SK-N-SH (cell line): Measurements from ENCODE around the gene POPDC3. TPM values are rescaled to one million over a fixed set of nuclear protein-coding genes. Genes with fewer than 3 reads are reported as not detected.

ENCODE experiments used
- CTCF ChIA-PET: fragments of 300-600, 350-600 bp; formaldehyde crosslinking; extraction: SDS; loops from one replicate; lab custom pipeline; 2021; lab: Yijun Ruan, JAX
- POLR2A ChIA-PET: fragments of 350-600 bp; sonication (Branson Sonifier 250); formaldehyde crosslinking; extraction: SDS; loops from one replicate; lab custom pipeline; 2020; ENCODE audit warnings: antibody characterized with exemption, inconsistent platforms; lab: Yijun Ruan, JAX
- DNase-seq: peaks from one replicate; pipeline ENCODE4 v3.0.0; 2012
- H2AFZ ChIP-seq: fragments of 200-600 bp; sonication (generic); 2 replicates; pipeline ENCODE4 v1.8.1; 2016; ENCODE audit warnings: antibody characterized with exemption, mild to moderate bottlenecking, low read depth
- H3F3A ChIP-seq: fragments of 200-600 bp; sonication (generic); replicated peaks from 2 replicates; pipeline ENCODE3; 2016; ENCODE audit warnings: antibody characterized with exemption, mild to moderate bottlenecking; ENCODE audit not compliant: insufficient read depth
- H3K27ac ChIP-seq, 2 experiments: fragments of 200-500 bp in 1 of 2; fragments of 200-600 bp in 1 of 2; sonication (Bioruptor generic) in 1 of 2; sonication (generic), shearing (Covaris generic) in 1 of 2; 2 replicates each; pipeline versions ENCODE4 v1.5.1 to v1.6.1; 2014 to 2016; ENCODE audit warnings: low read depth in 2 of 2, inconsistent platforms in 1 of 2, low read length in 1 of 2, mild to moderate bottlenecking in 1 of 2, mixed read lengths in 1 of 2
- H3K27me3 ChIP-seq: fragments of 200-600 bp; sonication (generic), shearing (Covaris generic); 2 replicates; pipeline ENCODE4 v1.6.1; 2016; ENCODE audit warnings: mixed run types; ENCODE audit not compliant: insufficient read depth
- H3K36me3 ChIP-seq, 2 experiments: fragments of 200-500 bp in 1 of 2; fragments of 200-600 bp in 1 of 2; sonication (Bioruptor generic) in 1 of 2; sonication (generic) in 1 of 2; replicated peaks in 1 of 2; 2 replicates each; pipeline versions ENCODE3 to v1.5.1; 2014 to 2016; ENCODE audit warnings: low read length in 1 of 2, mild to moderate bottlenecking in 1 of 2; ENCODE audit not compliant: insufficient read depth in 2 of 2, control insufficient read depth in 1 of 2
- H3K4me1 ChIP-seq, 2 experiments: fragments of 200-500 bp in 1 of 2; fragments of 200-600 bp in 1 of 2; sonication (Bioruptor generic) in 1 of 2; sonication (generic), shearing (Covaris generic) in 1 of 2; 2 replicates each; pipeline versions ENCODE4 v1.5.1 to v1.6.1; 2014 to 2016; ENCODE audit warnings: low read depth in 1 of 2, low read length in 1 of 2, mixed run types in 1 of 2; ENCODE audit not compliant: insufficient read depth in 2 of 2, control insufficient read depth in 1 of 2
- H3K4me2 ChIP-seq: fragments of 200-600 bp; sonication (generic), shearing (Covaris generic); 2 replicates; pipeline ENCODE4 v1.6.1; 2017; ENCODE audit warnings: mixed run types
- H3K4me3 ChIP-seq, 2 experiments: fragments of 200-500 bp in 1 of 2; fragments of 200-600 bp in 1 of 2; sonication (Bioruptor generic) in 1 of 2; sonication (generic), shearing (Covaris generic) in 1 of 2; 2 replicates each; pipeline versions ENCODE4 v1.5.1 to v1.8.1; 2014 to 2016; ENCODE audit warnings: low read depth in 2 of 2, inconsistent platforms in 1 of 2, low read length in 1 of 2, mild to moderate bottlenecking in 1 of 2, mixed read lengths in 1 of 2, moderate library complexity in 1 of 2
- H3K79me2 ChIP-seq: fragments of 200-600 bp; sonication (generic); 2 replicates; pipeline ENCODE4 v1.8.1; 2017; ENCODE audit warnings: mild to moderate bottlenecking; ENCODE audit not compliant: insufficient read depth
- H3K9ac ChIP-seq: fragments of 200-600 bp; sonication (generic); 2 replicates; pipeline ENCODE4 v1.6.1; 2017; ENCODE audit warnings: mixed run types
- H3K9me2 ChIP-seq: fragments of 200-600 bp; sonication (generic); 2 replicates; pipeline ENCODE4 v1.6.1; 2017; ENCODE audit warnings: mixed run types
- H3K9me3 ChIP-seq: fragments of 200-600 bp; sonication (generic); 2 replicates; pipeline ENCODE4 v1.6.1; 2017; ENCODE audit warnings: mixed run types, mild to moderate bottlenecking, moderate library complexity
- H4K20me1 ChIP-seq: fragments of 200-600 bp; sonication (generic); 2 replicates; pipeline ENCODE4 v1.6.1; 2017; ENCODE audit warnings: mild to moderate bottlenecking, mixed run types; ENCODE audit not compliant: insufficient read depth
- CHD2 ChIP-seq: fragments of 150-350 bp; IDR thresholded peaks from 2 replicates; pipeline ENCODE4 v1.6.1; 2018; ENCODE audit warnings: low read length; ENCODE audit not compliant: partially characterized antibody
- ELF1 ChIP-seq: IDR thresholded peaks from 2 replicates; pipeline ENCODE4 v1.4.0; 2012
- FOXJ3 ChIP-seq: sonication (generic); formaldehyde crosslinking; IDR thresholded peaks from 2 replicates; pipeline ENCODE4 v1.5.1; 2020; ENCODE audit warnings: mild to moderate bottlenecking, missing genetic modification reagents
- JUND ChIP-seq: IDR thresholded peaks from 2 replicates; pipeline ENCODE4 v1.4.0; 2012
- MEF2A ChIP-seq: IDR thresholded peaks from 2 replicates; pipeline ENCODE4 v1.4.0; 2012; ENCODE audit warnings: low read depth, borderline replicate concordance
- MXI1 ChIP-seq: IDR thresholded peaks from 2 replicates; pipeline ENCODE4 v1.6.1; 2012; ENCODE audit warnings: mild to moderate bottlenecking, low read depth, low read length, improper control_type of control experiment
- NFIC ChIP-seq: IDR thresholded peaks from 2 replicates; pipeline ENCODE4 v1.4.0; 2012; ENCODE audit warnings: borderline replicate concordance
- NRF1 ChIP-seq: IDR thresholded peaks from 2 replicates; pipeline ENCODE4 v1.6.1; 2012; ENCODE audit warnings: low read depth, mild to moderate bottlenecking, low read length
- RCOR1 ChIP-seq: fragments of 150-350 bp; IDR thresholded peaks from 2 replicates; pipeline ENCODE4 v1.6.1; 2017; ENCODE audit warnings: antibody characterized with exemption, low read length
- RFX5 ChIP-seq: IDR thresholded peaks from 2 replicates; pipeline ENCODE4 v1.6.1; 2012; ENCODE audit warnings: mild to moderate bottlenecking, improper control_type of control experiment, low read length
- SIN3A ChIP-seq: IDR thresholded peaks from 2 replicates; pipeline ENCODE4 v1.6.1; 2012; ENCODE audit warnings: low read depth, mild to moderate bottlenecking, low read length, moderate library complexity, borderline replicate concordance
- TAF1 ChIP-seq: IDR thresholded peaks from 2 replicates; pipeline ENCODE4 v1.6.1; 2012; ENCODE audit warnings: low read depth, mild to moderate bottlenecking, low read length, moderate library complexity, borderline replicate concordance
- TEAD4 ChIP-seq: IDR thresholded peaks from 2 replicates; pipeline ENCODE4 v1.4.0; 2012; ENCODE audit warnings: mild to moderate bottlenecking, borderline replicate concordance; ENCODE audit not compliant: insufficient read depth
- USF1 ChIP-seq: IDR thresholded peaks from 2 replicates; pipeline ENCODE4 v1.4.0; 2012; ENCODE audit warnings: low read depth, borderline replicate concordance
- USF2 ChIP-seq: fragments of 150-350 bp; IDR thresholded peaks from 2 replicates; pipeline ENCODE4 v1.6.1; 2017; ENCODE audit warnings: antibody characterized with exemption, low read length, low read depth, borderline replicate concordance
- YY1 ChIP-seq: IDR thresholded peaks from 2 replicates; pipeline ENCODE4 v1.4.0; 2012; ENCODE audit warnings: low read depth, mild to moderate bottlenecking
- whole genome bisulfite sequencing: methylation state at CpG from one replicate; pipeline ENCODE4 v1.1.6; 2017; ENCODE audit warnings: low lambda C conversion rate; 5-methylcytosine and 5-hydroxymethylcytosine counted together
- polyA plus RNA-seq, 3 experiments: library from polyadenylated mRNA; depleted of rRNA; stranded (reverse); fragments of >200 nt; gene quantifications; 2 replicates each; pipeline ENCODE4 v1.2.3, GENCODE V29; 2012
- TF ChIP-seq, protein P1 (sequence below): IDR thresholded peaks from 2 replicates; pipeline ENCODE4 v1.6.1; 2012; ENCODE audit warnings: mild to moderate bottlenecking, low read depth, low read length, moderate library complexity
- TF ChIP-seq, protein P2 (sequence below): fragments of 200-600 bp; sonication (generic); IDR thresholded peaks from 2 replicates; pipeline ENCODE4 v1.6.1; 2017; ENCODE audit warnings: antibody characterized with exemption, mild to moderate bottlenecking, moderate library complexity
- TF ChIP-seq, protein P3 (sequence below): IDR thresholded peaks from 2 replicates; pipeline ENCODE4; 2012

Gene POPDC3
- polyA plus RNA-seq, 1 of the 3 experiments (the other 2 are of a cell fraction): 19.0 TPM

DNA sequence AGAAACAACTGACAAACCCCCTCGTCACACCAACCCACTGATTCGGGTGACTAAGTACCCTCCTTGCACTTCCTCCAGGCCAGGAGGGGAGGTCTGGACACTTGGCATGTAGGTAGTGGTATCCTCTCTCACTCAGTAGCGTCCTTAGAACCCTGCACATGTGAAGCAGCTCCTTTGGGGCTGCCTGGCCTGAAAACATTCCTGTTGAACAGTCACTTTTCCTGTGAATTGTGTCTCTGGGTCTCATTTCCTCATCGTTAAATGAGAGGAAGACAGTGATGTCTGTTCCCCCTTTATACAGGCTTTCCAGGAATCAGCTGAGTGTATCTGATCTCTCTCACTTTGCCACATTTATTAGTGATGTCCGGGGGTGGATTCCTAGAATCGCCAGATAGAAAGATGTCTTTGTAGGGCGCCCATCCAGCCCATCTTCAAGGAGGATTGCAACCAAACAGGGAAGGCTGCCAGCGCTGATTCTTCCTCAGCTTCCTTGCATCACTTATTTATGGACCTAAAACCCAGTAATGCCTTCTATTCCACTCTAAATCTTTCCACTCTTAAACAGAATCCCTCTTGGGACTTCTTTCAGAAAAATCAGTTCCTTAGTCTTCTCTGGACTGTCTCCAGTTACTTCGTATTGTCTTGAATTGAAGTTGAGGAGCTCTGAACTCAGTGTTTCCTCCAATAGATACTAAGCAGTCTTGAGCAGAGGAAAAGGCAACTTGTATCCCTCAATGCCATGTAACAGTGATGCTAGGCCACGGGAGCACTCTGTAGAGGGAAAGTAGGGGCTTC is 9.4 kb upstream of the POPDC3 start:
- H4K20me1 ChIP-seq: no peaks in the 10 kb centered on the region
- no peak for DNase-seq
- no peak overlapping the region for H3K9ac ChIP-seq
- H3K4me2 ChIP-seq: no peak overlapping the region
- peaks cover 8% of the 10 kb centered on the region for H3F3A ChIP-seq
- no peaks in the 10 kb centered on the region for H3K9me3 ChIP-seq
- TF ChIP-seq MXI1 (no peak), YY1 (no peak), MEF2A (no peak), CHD2 (no peak), USF2 (no peak), FOXJ3 (CRISPR knock-in tag) (no peak), ELF1 (no peak), RCOR1 (no peak), NRF1 (no peak), TAF1 (no peak), RFX5 (no peak), JUND (no peak), TEAD4 (no peak), USF1 (no peak), SIN3A (no peak), NFIC (no peak)
- TF ChIP-seq, protein P1, sequence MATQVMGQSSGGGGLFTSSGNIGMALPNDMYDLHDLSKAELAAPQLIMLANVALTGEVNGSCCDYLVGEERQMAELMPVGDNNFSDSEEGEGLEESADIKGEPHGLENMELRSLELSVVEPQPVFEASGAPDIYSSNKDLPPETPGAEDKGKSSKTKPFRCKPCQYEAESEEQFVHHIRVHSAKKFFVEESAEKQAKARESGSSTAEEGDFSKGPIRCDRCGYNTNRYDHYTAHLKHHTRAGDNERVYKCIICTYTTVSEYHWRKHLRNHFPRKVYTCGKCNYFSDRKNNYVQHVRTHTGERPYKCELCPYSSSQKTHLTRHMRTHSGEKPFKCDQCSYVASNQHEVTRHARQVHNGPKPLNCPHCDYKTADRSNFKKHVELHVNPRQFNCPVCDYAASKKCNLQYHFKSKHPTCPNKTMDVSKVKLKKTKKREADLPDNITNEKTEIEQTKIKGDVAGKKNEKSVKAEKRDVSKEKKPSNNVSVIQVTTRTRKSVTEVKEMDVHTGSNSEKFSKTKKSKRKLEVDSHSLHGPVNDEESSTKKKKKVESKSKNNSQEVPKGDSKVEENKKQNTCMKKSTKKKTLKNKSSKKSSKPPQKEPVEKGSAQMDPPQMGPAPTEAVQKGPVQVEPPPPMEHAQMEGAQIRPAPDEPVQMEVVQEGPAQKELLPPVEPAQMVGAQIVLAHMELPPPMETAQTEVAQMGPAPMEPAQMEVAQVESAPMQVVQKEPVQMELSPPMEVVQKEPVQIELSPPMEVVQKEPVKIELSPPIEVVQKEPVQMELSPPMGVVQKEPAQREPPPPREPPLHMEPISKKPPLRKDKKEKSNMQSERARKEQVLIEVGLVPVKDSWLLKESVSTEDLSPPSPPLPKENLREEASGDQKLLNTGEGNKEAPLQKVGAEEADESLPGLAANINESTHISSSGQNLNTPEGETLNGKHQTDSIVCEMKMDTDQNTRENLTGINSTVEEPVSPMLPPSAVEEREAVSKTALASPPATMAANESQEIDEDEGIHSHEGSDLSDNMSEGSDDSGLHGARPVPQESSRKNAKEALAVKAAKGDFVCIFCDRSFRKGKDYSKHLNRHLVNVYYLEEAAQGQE: no peak
- TF ChIP-seq, protein P2, sequence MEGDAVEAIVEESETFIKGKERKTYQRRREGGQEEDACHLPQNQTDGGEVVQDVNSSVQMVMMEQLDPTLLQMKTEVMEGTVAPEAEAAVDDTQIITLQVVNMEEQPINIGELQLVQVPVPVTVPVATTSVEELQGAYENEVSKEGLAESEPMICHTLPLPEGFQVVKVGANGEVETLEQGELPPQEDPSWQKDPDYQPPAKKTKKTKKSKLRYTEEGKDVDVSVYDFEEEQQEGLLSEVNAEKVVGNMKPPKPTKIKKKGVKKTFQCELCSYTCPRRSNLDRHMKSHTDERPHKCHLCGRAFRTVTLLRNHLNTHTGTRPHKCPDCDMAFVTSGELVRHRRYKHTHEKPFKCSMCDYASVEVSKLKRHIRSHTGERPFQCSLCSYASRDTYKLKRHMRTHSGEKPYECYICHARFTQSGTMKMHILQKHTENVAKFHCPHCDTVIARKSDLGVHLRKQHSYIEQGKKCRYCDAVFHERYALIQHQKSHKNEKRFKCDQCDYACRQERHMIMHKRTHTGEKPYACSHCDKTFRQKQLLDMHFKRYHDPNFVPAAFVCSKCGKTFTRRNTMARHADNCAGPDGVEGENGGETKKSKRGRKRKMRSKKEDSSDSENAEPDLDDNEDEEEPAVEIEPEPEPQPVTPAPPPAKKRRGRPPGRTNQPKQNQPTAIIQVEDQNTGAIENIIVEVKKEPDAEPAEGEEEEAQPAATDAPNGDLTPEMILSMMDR: no peak
- TF ChIP-seq, protein P3, sequence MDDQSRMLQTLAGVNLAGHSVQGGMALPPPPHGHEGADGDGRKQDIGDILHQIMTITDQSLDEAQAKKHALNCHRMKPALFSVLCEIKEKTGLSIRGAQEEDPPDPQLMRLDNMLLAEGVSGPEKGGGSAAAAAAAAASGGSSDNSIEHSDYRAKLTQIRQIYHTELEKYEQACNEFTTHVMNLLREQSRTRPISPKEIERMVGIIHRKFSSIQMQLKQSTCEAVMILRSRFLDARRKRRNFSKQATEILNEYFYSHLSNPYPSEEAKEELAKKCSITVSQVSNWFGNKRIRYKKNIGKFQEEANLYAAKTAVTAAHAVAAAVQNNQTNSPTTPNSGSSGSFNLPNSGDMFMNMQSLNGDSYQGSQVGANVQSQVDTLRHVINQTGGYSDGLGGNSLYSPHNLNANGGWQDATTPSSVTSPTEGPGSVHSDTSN: no peak
- WGBS: 75% methylated on average over 9 of the region's 10 CpGs
- H3K9me2 ChIP-seq: no peaks in the 10 kb centered on the region
- H3K4me1 ChIP-seq: peaks cover 2 to 8% of the 10 kb centered on the region in 2 experiments; a peak in 2 of 4 replicates
- ChIA-PET POLR2A (no interaction called here), CTCF (interaction anchor here (1.2 kb wide), 1 partner anchor 24 kb away, joined by 4 read pairs; no protein-coding TSS in a partner anchor)
- no peak overlapping the region for H3K4me3 ChIP-seq
- no peaks in the 10 kb centered on the region for H3K79me2 ChIP-seq
- H3K27ac ChIP-seq: no peak overlapping the region
- no peaks in the 10 kb centered on the region for H3K27me3 ChIP-seq
- no peak overlapping the region for H2AFZ ChIP-seq
- H3K36me3 ChIP-seq: no peaks in the 10 kb centered on the region
